AG09309 (cell line): ENCODE results near the gene HELLS.
"Not testable (repeated sequence)": the region's sequence is repeated elsewhere in the genome, so short reads cannot be mapped to it uniquely, and the experiment has no call there.

Experiments used
- DNase-seq: peaks from one replicate; pipeline ENCODE4 v3.0.0-alpha.2; 2010; ENCODE audit warnings: low read depth
- H3K4me3 ChIP-seq: 2 replicates; pipeline ENCODE4 v1.5.1; 2011; ENCODE audit warnings: mild to moderate bottlenecking, low read depth, low read length, moderate library complexity; ENCODE audit not compliant: control insufficient read depth
- TF ChIP-seq, protein P1 (sequence below): IDR thresholded peaks from 2 replicates; pipeline ENCODE4 v1.5.1; 2011; ENCODE audit warnings: mild to moderate bottlenecking, low read depth, low read length, inconsistent platforms; ENCODE audit not compliant: insufficient read depth, control insufficient read depth; ENCODE audit errors: missing control alignments

The HELLS gene

DNA sequence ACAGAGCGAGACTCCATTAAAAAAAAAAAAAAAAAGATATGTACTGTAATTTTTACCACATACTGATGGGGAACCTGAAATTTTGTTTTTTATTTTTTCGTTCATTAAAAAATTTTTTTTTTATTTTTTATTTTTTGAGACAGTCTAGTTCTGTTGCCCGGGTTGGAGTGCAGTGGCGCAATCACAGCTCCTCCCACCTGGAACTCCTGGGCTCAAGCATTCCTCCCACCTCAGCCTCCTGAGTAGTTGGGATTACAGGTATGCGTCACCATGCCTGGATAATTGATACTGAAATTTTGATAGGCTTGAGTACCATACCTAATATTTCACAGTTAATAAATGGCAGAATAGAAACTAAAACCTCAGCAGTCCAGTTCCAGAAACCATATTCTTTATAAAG, 20.9 kb upstream of the HELLS start:
- TF ChIP-seq, protein P1, sequence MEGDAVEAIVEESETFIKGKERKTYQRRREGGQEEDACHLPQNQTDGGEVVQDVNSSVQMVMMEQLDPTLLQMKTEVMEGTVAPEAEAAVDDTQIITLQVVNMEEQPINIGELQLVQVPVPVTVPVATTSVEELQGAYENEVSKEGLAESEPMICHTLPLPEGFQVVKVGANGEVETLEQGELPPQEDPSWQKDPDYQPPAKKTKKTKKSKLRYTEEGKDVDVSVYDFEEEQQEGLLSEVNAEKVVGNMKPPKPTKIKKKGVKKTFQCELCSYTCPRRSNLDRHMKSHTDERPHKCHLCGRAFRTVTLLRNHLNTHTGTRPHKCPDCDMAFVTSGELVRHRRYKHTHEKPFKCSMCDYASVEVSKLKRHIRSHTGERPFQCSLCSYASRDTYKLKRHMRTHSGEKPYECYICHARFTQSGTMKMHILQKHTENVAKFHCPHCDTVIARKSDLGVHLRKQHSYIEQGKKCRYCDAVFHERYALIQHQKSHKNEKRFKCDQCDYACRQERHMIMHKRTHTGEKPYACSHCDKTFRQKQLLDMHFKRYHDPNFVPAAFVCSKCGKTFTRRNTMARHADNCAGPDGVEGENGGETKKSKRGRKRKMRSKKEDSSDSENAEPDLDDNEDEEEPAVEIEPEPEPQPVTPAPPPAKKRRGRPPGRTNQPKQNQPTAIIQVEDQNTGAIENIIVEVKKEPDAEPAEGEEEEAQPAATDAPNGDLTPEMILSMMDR = no peak
- DNase-seq = no peak
- H3K4me3 ChIP-seq = no peak overlapping the region

DNA sequence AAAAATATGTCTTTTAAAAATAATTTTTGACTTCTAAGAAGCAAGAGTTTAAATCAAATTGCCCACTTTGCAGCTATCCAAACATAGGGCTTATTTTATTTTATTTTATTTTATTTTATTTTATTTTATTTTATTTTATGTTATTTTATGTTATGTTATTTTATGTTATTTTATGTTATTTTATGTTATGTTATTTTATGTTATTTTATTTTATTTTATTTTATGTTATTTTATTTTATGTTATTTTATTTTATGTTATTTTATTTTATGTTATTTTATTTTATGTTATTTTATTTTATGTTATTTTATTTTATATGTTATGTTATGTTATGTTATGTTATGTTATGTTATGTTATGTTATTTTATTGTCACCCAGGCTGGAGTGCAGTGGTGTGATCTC, 14.0 kb upstream of the HELLS start:
- not testable (repeated sequence) for DNase-seq, H3K4me3 ChIP-seq

DNA sequence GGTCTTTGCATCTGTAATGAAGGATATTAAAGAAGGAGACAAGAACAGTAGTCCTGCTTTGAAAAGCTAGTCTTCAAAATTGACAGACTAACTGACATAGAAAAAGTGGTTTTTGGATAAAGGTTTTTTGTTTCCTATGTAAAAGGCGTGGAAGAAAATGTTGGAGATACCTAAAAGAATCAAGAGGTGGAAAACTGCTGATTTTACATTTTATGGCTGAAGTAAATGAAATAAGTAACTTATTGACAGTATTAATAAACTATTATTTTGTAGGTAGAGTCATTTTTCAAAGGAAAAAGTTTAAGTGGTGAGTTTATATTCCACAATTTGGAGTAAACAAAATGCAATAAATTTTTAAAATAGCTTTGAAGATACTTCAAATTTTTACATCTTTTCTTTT, 12.6 kb upstream of the HELLS start:
- no peak overlapping the region for H3K4me3 ChIP-seq
- no peak for DNase-seq
- TF ChIP-seq, protein P1 = no peak

DNA sequence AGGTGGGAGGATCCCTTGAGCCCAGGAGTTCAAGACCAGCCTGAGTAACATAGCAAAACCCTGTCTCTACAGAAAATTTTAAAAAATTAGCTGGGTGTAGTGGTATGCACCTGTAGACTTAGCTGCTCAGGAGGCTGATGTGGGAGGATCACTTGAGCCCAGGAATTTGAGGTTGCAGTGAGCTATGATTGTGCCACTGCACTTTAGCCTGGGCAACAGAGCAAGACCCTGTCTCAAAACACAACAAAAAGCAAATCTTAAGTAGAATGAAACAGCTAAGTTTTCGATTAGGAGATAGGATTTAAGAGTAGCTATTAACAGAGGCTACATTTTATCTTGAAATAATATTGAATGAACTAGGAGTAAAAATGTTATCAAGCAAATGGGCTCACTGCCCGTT, 3.3 kb upstream of the HELLS start:
- DNase-seq = not testable (repeated sequence)

DNA sequence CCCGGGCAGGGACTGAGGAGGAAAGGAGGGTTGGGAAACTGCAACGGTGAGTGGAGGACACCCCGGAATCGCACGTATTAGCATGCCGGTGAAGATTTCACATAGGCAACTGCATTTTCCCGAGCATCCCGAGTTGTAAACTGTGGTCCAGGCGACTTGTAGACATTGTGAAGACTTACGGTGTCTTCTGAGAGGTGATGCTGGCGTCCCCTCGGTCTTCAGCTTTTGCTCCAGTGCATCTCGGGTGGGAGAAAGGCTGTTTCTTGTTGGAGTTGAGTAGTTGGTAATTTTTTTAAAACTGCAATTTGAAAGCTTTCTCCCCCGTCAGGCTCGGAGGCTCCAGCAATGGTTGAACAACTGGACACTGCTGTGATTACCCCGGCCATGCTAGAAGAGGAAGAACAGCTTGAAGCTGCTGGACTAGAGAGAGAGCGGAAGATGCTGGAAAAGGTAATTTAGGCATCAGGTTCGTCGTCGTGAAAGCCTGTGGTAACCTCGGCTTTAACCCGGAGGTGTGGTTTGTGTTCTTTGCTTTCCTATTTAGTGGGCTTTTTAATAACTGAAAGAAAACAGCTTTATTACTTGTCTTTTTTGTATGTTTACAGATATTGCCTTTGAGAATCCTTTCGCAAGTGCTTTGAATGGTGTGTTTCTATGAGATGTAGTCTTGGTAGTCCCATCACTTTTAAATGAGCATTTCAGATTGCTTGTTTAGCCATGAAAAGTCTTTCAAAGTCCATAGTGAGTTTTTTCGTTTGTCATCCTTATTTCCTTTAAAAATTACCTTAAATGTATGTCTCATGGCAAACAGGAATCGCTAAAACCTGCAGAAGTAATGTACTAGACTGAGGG, 687 bp downstream of the HELLS start:
- H3K4me3 ChIP-seq = peak overlapping the region; percentile 91
- TF ChIP-seq, protein P1 = no peak
- DNase-seq = no peak

More for the DNA sequence above, 3.3 kb upstream of the HELLS start:
- H3K4me3 ChIP-seq = not testable (repeated sequence)

DNA sequence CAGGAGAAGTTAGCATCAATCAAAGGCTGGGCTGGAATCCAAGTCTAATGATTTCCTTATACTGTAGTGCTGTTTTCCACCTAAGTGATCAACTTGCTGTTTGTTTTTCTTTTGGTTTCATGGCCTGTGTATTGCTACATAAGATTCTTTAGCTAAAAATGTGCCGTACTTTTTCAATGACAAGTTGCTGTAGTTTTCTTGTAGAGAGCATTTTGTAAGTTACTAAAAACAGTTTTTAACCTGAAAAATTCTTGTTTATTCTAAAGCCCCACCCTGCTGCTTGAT, 1.3 kb downstream of the HELLS start:
- TF ChIP-seq, protein P1 = no peak
- DNase-seq = no peak
- H3K4me3 ChIP-seq = peak overlapping the region; percentile 91; the same call in 1 of the 2 replicates

DNA sequence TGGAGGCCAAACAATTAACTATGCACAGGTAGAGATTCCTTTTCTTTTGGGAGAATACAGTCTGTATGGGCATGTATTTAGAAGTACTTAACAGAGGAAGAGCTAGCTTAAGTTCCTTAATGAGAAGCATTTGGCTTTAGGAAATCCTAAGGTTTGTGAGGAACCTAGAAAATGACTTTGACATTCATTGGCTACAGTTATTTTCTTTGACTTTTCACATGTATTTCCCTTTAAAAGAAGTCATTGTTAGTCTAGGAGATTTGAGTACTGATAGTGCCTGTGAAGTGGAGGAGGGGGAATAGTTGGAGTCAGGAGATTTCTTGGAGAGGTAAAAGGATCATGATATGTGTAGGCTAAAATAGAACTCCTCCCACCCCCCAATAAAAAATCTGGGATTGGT, 3.6 kb downstream of the HELLS start:
- TF ChIP-seq, protein P1 = no peak
- DNase-seq = no peak
- no peak overlapping the region for H3K4me3 ChIP-seq

DNA sequence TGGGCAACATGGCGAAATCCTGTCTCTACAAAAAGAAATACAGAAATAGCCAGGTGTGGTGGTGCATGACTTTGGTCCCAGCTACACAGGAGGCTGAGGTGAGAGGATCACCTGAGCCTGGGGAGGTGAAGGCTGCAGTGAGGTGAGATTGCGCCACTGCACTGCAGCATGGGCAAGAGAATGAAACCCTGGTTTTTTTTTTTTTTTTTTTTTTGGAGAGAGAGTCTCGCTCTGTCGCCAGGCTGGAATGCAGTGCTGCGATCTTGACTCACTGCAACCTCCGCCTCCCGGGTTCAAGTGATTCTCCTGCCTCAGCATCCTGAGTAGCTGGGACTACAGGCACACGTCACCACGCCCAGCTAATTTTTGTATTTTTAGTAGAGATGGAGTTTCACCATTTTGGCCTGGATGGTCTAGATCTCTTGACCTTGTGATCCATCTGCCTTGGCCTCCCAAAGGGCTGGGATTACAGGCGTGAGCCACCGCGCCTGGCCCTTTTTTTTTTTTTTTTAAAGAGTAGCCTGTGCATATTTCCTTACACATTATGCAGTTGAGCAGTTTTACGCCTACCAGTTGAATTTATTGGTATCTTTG, 22.2 kb downstream of the HELLS start:
- not testable (repeated sequence) for DNase-seq, H3K4me3 ChIP-seq
